ENCODE measurements around the gene TENT4A. TPM values are rescaled to one million over a fixed set of nuclear protein-coding genes. Genes with fewer than 3 reads are reported as not detected.

The TENT4A gene
- total and polyA plus RNA-seq, 10 of the 15 experiments (the other 5 are each of a cell fraction or from before 2014, with no cell fraction given), result 1.4 to 30.6 (median 12.5) TPM

GRCh38 chr5:6705088-6705487, 8.1 kb upstream of the TENT4A start:
- ChIA-PET POLR2A (interaction anchor here (1.2 kb wide), 1 partner anchor 32 kb away, joined by 3 read pairs; no protein-coding TSS in a partner anchor), SMC1A (ENCODE audit: uncharacterized antibody, unreplicated experiment) (interaction anchor here (0.6 kb wide), 1 partner anchor 73 kb away, joined by 4 read pairs; no protein-coding TSS in a partner anchor), RAD21 (ENCODE audit: unreplicated experiment) (no interaction called here), CTCF (interaction anchor here (1.8 kb wide), 1 partner anchor 40 kb away, joined by 4 read pairs; no protein-coding TSS in a partner anchor)
- Histone ChIP-seq H3K36me3 (ENCODE audit: control insufficient read depth in 2 of 2, insufficient read depth in 2 of 2, low read length in 1 of 2) (no peaks in the 10 kb centered on the region), H3K4me2 (ENCODE audit: control insufficient read depth, insufficient read depth) (peak overlapping the region; percentile 47; the same call in 1 of the 2 replicates), H3K4me1 (ENCODE audit: control insufficient read depth, insufficient read depth, low read length) (peaks cover 19% of the 10 kb centered on the region), H3K79me2 (ENCODE audit: control insufficient read depth, insufficient read depth, low read length) (no peaks in the 10 kb centered on the region), H3K27ac (ENCODE audit: control insufficient read depth, insufficient read depth) (no peak overlapping the region), H3K9me3 (replicated peaks; ENCODE audit: control insufficient read depth, insufficient read depth, low read length) (no peaks in the 10 kb centered on the region), H3K9ac (ENCODE audit: control insufficient read depth, insufficient read depth, low read length) (no peak overlapping the region), H3K4me3 (no peak overlapping the region), H4K20me1 (ENCODE audit: control insufficient read depth, insufficient read depth) (no peaks in the 10 kb centered on the region), H3K27me3 (replicated peaks in 1 of 2; ENCODE audit: control insufficient read depth in 2 of 2, insufficient read depth in 2 of 2, low read length in 1 of 2) (no peaks in the 10 kb centered on the region), H2AFZ (ENCODE audit: control insufficient read depth, low read depth, low read length) (no peak overlapping the region)
- intact Hi-C loops (cut with micrococcal nuclease; ENCODE audit: unreplicated experiment), result no loop called here
- FAIRE-seq, result peak; percentile 56
- 34% methylated on average over 6 of the region's 6 CpGs for WGBS (ENCODE audit: insufficient coverage, insufficient replicate concordance, low lambda C conversion rate, missing lambda C conversion rate)
- BruUV-seq (replicated peaks), result no TSS peak
- no peak for DNase-seq (ENCODE audit: low read depth, low spot score)
- in situ Hi-C loops (cut with MboI), result no loop called here
- peak; percentile 81 for ATAC-seq
- TF ChIP-seq RELA (IDR thresholded peaks at IDR 0.05; ENCODE audit: borderline replicate concordance, partially characterized antibody) (no peak), IKZF2 (IDR thresholded peaks at IDR 0.05) (peak; percentile 61 to 68; a peak in 3 of 4 replicates), RCOR1 (conservative IDR thresholded peaks at IDR 0.05; ENCODE audit: low read depth, low read length) (no peak), ZNF274 (IDR thresholded peaks at IDR 0.05; ENCODE audit: insufficient read depth, insufficient read length) (no peak), ETV6 (conservative IDR thresholded peaks at IDR 0.05 in 1 of 2, IDR thresholded peaks at IDR 0.05 in 1 of 2; ENCODE audit: borderline replicate concordance in 1 of 2, low read depth in 1 of 2) (peak in 1 of 2 experiments; percentile 34; a peak in 1 of 4 replicates), CUX1 (IDR thresholded peaks at IDR 0.05; ENCODE audit: insufficient replicate concordance, low read depth, low read length) (no peak), POU2F2 (IDR thresholded peaks at IDR 0.05; ENCODE audit: borderline replicate concordance, low read depth, low read length) (no peak), BCL3 (IDR thresholded peaks at IDR 0.05; ENCODE audit: borderline replicate concordance, insufficient read depth, low read depth, low read length, poor library complexity, severe bottlenecking) (peak; percentile 29), SP1 (IDR thresholded peaks at IDR 0.05; ENCODE audit: low read depth, low read length) (peak; percentile 36), CBFB (IDR thresholded peaks at IDR 0.05; ENCODE audit: low read depth) (no peak), ZBED1 (IDR thresholded peaks at IDR 0.05; ENCODE audit: borderline replicate concordance) (no peak), ZNF622 (IDR thresholded peaks at IDR 0.05) (no peak), EED (IDR thresholded peaks at IDR 0.05; ENCODE audit: low read depth) (peak; percentile 27; the same call in 1 of the 2 replicates), ZNF687 (IDR thresholded peaks at IDR 0.05) (peak; percentile 82)
